Activated T-helper 9 cell treated with anti-CD3 and anti-CD28 coated beads, Interleukin-2, amount 50 U/mL, for 16 hours (primary cell): ENCODE data around the gene GINS1.

Experiments
- DNase-seq: peaks from one replicate; pipeline ENCODE4 v3.0.0-alpha.2; 2020; ENCODE audit warnings: low read depth

The GINS1 gene

DNA sequence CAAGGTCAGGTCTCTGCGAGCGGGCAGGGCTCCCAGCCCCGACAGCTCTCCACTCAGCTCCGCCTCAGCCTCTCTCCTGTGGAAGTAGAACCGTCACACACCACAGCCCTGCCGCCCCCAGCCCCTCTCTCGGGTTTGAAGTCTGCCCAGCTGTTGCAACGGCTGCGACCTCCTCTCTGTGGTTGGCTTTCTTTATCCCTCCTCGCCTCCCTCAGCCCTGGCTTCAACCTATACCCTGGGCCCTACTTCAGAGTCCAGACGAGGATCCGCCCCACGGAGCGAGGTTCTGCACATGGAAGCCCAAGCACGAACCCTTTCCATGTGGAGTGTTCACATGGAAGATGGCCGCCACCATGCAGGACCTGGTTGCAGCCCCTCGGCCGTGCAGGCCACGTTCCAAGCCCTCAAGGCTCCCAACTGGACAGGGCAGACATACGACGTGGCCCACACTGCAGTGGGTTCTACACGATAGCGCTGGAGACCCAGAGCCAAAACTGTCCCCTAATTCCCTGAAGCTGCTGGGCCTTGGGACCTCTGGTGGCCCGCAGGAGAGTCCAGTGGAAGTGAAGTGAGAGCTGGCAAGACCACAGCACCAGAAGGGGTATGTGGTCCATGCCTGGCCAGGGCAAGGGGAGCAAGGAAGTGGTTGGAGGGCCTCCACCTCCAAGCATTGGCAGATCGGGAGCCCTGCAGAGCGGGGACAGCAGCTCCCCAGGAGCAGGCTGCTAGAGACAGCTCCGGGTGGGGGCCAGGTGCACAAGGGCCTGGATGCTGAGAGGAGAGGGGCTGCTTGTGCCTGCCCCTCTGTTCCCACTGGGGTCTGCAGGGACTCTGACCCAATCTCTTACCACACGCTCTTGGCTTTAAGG lies 69.8 kb downstream of the GINS1 start:
- no peak for DNase-seq

- no peak for DNase-seq
Observed at GRCh38 chr20:25478889-25479568, 71.6 kb downstream of the GINS1 start.

- no peak for DNase-seq
Observed at GRCh38 chr20:25479638-25480037, 72.2 kb downstream of the GINS1 start.

DNA sequence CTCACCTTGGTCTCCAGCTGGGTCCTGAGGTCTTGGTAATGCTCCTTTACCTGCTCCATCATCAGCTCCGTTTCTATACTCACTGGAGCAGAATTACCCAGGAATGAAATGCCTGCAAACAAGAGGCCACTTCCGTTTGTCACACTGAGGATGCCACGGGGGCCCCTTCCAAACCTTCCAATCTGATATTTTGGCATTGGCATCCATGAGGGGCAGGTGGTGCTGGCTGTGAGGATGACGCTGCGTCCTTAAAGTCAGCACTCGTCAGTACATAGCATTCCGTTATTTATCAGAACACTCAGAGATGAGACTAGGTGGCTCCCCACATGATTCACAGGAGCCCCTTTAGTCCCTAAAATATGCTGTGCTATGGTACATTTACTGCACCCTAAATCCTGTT lies 72.7 kb downstream of the GINS1 start:
- no peak for DNase-seq

DNA sequence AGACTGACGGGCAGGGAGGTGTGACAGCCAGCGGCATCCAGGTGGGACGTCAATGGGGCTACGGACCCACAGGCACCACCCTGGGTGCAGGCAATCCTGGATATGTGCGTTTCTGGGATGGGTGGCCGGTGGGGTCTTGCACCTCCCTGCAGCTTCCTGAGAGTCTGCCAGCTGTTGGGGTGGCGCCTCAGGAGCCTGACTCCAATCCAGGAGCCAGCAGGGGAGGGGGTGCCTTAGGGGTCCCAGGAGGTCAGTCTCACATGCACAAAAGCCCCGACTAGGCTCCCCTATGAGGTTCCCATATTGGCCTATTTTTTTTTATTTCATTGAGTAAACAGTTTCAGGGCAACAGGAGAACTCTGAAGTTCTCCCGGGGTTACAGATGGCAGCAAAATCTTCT lies 73.3 kb downstream of the GINS1 start:
- no peak for DNase-seq

DNA sequence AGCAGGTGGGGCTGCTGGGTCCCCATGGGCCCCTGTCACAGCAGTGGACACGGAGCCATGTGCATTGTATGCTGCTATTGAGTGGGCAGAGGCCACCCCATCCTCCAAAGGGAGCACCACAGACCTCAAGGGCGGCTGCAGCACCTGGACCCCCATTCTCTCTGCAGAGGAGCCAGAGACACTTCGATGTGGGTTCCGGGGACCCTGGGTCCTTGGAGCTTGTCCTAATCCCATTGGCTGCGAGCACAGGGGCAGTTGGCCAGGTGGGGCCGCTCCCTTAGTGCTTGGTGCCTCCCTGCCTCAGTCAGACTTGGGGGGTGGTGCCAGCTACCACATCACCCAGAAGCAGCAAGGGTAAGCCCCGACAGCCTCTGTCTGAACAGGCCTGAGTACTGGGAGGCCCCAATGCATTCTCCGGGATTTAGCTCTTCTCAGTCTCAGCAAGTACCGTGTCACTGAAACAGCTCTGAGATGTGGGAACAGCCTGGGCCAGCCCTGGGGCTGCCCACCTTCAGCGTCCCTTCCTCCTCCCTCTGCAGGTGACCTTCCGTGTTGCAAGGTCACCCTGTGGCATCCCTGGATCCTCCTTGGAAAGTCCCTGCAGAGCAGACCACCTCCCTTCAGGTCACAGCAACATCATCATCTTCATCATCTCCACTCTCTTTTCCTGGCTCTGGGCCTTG lies 73.9 kb downstream of the GINS1 start:
- no peak for DNase-seq

DNA sequence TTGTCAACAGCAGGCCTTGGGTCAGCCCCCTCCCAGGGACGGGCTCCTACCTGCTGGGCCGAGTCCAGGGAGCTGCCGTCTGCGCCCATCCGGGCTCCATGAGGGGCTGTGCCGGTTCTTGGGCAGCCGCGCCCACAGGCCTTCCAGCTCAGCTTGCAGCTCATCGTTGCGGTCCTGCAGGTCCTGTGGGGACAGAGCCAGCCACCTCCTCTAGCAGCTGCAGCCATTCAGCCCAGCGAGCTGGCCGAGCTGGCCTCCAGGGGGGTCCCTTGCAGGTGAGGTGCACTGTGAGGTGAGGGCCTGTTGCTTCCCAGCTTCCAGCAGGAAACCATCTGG lies 74.4 kb downstream of the GINS1 start:
- no peak for DNase-seq

DNA sequence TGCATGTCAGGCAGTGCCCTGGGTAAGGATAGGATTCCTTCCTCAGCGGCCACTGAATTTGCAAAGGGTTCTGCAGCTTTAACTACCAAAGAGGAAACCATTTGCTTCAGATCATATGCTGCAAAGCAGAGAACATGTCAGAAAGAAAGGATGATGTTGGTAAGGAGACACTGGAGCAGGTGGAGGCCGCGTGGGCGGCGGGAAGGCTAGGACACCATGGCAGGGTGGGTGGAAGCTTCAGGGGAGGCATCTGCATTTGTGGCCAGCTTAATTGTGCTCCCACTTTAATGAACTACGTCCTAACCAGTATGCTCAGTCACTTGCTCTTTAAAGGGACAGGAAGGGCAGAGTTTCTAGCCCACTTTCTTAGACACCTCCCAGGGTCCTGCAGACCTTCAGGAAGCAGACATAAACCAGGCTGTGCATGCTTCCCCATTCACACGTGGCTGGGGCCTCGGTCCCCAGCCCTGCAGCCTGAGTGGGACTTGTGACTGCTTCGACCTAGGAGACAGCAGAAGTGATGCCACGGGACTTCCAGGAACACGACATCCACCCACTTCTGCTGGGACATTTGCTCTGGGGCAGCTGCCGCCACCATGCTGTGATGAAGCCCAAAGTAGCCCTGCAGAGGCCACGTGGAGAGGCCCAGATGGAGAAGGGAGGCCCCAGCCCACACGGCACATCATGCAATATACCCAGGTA lies 76.1 kb downstream of the GINS1 start:
- DNase-seq, result no peak

DNA sequence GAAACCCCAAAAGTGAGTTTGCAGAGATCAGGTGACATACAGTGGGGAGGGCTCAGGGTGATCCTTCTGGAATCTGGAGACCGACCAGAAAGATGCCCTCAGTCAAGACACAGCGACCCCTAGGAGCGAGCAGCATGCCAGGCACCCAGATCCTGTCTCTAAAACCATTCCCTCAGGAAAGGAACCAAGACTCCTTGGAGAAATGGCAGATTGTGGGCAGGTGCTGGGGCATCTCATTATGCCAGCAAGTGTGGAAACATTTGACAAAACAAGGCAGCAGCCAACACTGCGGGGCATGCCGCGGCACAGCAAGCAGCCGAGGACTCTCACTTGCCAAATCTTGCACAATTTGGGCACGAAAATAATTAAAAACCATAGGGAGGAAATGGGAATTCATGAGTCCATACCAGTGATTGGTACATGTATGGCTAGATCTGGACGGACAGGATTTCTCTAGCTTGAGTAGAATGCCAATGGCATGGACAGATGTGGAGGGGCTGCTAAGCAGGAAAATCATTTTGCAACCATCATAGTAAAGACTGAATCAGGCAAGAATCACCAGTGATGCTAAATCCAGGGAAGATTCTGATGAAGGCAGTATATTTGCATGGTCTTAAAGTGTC lies 76.9 kb downstream of the GINS1 start:
- no peak for DNase-seq

- no peak for DNase-seq
Observed at GRCh38 chr20:25484911-25485511, 77.5 kb downstream of the GINS1 start.

GRCh38 chr20:25485872-25486271 lies 78.4 kb downstream of the GINS1 start:
- no peak for DNase-seq

- no peak for DNase-seq
Observed at GRCh38 chr20:25486377-25486776, 78.9 kb downstream of the GINS1 start.

GRCh38 chr20:25487306-25487705 lies 79.8 kb downstream of the GINS1 start:
- no peak for DNase-seq

DNA sequence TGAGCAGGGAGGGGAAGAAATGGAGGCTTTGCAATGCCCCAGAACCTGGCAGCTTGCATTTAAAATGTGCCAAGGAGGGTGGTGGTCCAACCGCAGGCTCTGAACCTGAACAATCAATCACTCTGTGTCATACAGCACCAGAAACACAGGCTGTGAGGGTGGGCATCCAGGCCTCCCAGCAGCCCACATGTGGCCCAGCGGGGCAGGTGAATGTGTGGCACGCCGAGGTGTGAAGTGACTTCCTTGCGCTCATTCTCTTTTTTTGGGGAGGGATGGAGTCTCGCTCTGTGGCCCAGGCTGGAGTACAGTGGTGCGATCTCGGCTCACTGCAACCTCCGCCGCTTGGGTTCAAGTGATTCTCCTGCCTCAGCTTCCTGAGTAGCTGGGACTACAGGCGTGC lies 80.5 kb downstream of the GINS1 start:
- no peak for DNase-seq

DNA sequence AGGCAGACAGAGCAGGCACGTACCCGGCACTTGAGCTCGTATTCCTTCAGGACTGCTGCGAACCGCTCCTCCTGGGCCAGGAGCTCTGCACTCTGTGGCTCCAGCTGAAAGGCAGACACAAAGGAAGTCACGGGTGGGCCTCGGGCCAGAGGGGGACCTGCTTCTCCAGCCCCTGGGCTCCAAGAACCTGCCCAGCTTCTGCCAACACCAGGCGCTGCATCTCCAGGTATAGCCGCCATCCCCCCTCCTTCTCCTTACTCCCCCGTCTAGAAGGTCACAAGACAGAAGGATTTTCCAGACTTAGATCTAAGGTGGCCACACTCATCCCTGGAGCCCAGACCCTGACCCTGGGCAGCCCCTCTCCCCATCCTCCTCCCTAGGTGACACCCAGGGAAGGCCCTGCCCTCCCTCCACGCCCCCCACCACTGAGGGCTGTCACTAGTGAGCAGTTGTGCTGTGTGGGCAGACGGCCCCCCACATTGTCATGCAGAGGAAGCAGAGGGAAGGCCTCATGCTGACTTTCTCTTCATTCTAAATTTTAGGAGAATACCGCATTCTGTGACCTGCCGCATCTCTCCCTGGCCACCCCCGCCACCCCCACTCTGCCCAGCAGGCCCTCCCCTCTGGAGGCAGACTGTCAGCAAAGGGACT lies 81.9 kb downstream of the GINS1 start:
- no peak for DNase-seq

- DNase-seq, result no peak
Observed at GRCh38 chr20:25490656-25491445, 83.4 kb downstream of the GINS1 start.

DNA sequence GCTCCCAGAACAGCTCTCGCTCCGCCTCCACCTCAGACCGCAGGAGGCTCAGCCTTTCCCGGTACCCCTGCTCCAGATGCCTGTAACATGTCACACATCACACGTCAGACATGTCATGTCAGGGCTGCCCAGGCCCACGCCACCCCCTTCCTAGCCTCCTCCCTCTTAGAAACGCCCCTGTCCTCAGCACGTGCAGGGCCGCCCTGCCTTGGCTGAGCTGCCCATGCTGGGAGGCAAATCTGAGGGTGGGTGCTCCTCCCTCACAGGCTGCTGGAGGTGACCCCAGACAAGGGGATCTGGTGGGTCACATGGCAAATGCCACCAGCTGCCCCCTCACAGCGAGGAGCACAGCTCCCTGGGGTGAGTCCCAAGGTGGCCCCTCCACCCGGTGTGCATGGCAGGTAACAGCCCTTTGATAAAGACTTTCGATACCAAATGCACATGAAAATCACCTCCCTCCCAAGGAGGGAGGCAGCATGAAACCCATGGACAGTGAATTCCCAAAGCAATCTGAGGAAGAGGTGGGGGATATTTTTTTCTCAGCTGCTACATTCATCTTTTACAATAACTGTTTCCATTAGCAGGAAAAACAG lies 84.1 kb downstream of the GINS1 start:
- no peak for DNase-seq

DNA sequence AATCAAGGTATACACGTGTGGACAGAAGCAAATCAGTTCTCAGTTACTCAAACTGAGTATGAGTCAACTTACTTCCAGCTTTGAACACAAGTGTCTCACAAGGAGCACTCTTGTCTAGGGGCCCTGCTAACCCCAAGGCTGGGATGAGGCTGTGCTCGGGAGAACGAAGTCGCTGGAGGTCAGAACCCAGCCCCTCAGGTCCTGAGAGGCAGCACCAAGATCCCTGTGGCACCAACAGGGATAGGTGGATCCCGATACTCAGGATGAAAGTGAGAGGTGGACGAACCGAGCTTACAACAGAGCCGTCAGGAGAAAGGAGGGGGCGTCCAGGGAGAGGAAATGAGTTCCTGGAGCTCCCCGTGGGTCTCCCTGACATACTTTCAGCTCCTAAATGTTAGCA lies 85.7 kb downstream of the GINS1 start:
- no peak for DNase-seq

DNA sequence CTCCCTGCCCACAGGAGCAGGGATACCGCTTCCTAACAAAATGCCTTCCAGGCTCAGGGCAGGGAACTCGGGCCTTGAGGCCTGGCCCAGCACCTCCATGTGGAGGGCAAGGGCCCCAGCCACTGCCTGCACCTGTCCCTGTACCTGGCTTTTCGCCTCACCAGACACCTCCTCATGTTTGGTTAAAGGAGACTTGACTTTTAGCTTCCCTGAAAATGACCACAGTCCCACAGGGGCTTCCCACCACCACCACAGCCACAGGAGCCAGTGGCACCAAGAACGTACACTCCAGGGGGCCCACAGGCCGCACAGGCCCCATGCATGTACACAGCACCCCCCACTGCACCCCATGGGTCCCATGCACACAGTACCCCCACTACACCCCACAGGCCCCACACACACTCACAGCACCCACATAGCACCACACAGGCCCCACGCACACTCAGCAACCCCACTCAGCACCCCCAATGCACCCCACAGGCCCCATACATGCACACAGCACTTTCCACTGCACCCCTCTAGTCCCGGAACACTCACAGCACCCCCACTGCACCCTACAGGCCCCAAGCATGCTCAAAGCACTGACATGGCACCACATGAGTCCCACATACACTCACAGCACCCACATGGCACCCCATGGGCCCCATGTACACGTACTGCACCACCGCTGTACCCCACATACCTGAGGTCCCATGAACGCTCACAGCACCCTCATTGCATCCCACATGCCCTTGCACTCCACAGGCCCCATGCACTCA lies 86.5 kb downstream of the GINS1 start:
- no peak for DNase-seq
